HFFc6 (cell line): ENCODE data around the gene TIPRL. TPM values are rescaled to one million over a fixed set of nuclear protein-coding genes. Genes with fewer than 3 reads are reported as not detected.
A peak's percentile ranks its signal among the peaks of the same experiment; 100 is the strongest.

Experiments used
- DNase-seq: peaks from one replicate; pipeline ENCODE4 v3.0.0-alpha.2; 2018
- H3K27ac Mint-ChIP-seq: 2 replicates; pipeline ENCODE4 v1.8.0; 2020; ENCODE audit warnings: mild to moderate bottlenecking, mixed read lengths
- H3K27me3 Mint-ChIP-seq: 2 replicates; pipeline ENCODE4 v1.8.0; 2021; ENCODE audit warnings: mild to moderate bottlenecking, moderate library complexity, mixed read lengths; ENCODE audit not compliant: insufficient read depth
- H3K36me3 Mint-ChIP-seq: 2 replicates; pipeline ENCODE4 v1.8.0; 2021; ENCODE audit warnings: low read depth, mixed read lengths
- H3K4me1 Mint-ChIP-seq: 2 replicates; pipeline ENCODE4 v1.8.0; 2020; ENCODE audit warnings: low read depth, mixed read lengths
- H3K4me3 Mint-ChIP-seq: 2 replicates; pipeline ENCODE4 v1.8.0; 2020; ENCODE audit warnings: mild to moderate bottlenecking, moderate library complexity, mixed read lengths
- H3K9me3 Mint-ChIP-seq: 2 replicates; pipeline ENCODE4 v1.8.0; 2020; ENCODE audit warnings: mild to moderate bottlenecking, mixed read lengths
- CTCF ChIP-seq: fragments of 200-600 bp; sonication (generic); IDR thresholded peaks from 2 replicates; pipeline ENCODE4 v1.5.0; 2021; ENCODE audit warnings: antibody characterized with exemption, mild to moderate bottlenecking
- long read RNA-seq: library from polyadenylated mRNA; unstranded; transcript quantifications from one replicate; pipeline ENCODE4 v2.0.0, GENCODE V29; 2019
- total RNA-seq, 6 experiments: library from RNA; stranded (reverse); fragmentation: NEBNext Ultra II Directional; extraction: Animal tissue kit (Norgen Biotek cat#: 25700); gene quantifications; 2 replicates in 1 of 6; 3 replicates in 5 of 6; pipeline ENCODE4 v1.2.3, GENCODE V29; 2021

TIPRL gene
- total RNA-seq, result 10 to 100 TPM; 38.8 to 46.2 (median 44.2) TPM
- long read RNA-seq, transcript TIPRL-202 (7 exons, 3,032 nt), result major isoform, 40 of 44 reads
- long read RNA-seq, partial matches to known transcripts, result 1 of 44 reads
- long read RNA-seq, other reads (novel, unspliced or antisense), result 3 of 44 reads

DNA sequence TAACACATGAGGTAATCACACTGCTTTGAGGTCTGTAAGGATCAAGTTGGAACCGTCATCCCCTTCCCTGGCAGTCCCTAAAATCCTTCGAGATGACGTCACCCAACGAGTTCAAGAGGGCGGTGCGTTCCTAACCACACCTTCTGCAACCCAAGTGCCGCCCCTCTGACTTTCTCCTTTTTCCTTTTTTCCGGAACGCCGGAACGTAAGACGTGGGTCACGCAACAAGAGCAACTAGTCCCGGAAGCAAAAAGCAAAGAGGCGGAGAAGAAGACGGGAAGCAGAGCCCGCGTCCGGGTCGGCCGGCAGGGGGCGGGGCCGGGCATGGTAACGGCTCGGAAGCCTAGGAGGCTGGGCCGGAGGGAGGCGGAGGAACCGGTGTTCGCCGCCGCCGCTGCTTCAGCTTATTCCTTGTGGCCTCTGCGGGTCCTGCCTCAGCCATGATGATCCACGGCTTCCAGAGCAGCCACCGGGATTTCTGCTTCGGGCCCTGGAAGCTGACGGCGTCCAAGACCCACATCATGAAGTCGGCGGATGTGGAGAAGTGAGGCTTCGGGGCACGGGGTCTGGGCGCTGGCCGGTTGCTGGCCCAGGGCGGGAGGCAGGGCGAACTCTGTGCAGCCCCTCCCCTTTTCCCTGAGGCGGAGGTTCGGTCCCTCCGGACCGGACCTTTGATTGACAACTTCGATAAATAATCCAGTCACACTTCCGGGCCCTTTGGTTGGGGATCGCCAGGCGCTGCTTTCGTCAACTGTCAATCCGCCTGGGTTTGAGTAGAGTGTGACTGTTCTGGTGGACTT is at the start of gene TIPRL:
TSS of gene TIPRL (plus strand) at position 325 of the 800 bp plus-strand sequence. CDS start at position 441, 116 bp downstream.
- H3K4me1 Mint-ChIP-seq, result no peaks in the 10 kb centered on the region
- no peaks in the 10 kb centered on the region for H3K27me3 Mint-ChIP-seq
- no peak within 1 kb of the TSS for H3K4me3 Mint-ChIP-seq
- DNase-seq, result peak; percentile 99
- H3K27ac Mint-ChIP-seq, result no peak within 1 kb of the TSS
- TF ChIP-seq CTCF, result peak; percentile 91
- H3K9me3 Mint-ChIP-seq, result no peaks in the 10 kb centered on the region
- H3K36me3 Mint-ChIP-seq, result no peaks in the 10 kb centered on the region

- Mint-ChIP-seq H3K4me3 (no peak overlapping the region), H3K27me3 (no peaks in the 10 kb centered on the region), H3K27ac (no peak overlapping the region), H3K4me1 (peaks cover 12% of the 10 kb centered on the region), H3K9me3 (no peaks in the 10 kb centered on the region), H3K36me3 (peaks cover 7% of the 10 kb centered on the region)
- no peak for DNase-seq
- TF ChIP-seq CTCF, result no peak
Measured at GRCh38 chr1:168129933-168130332, 48.8 kb upstream of the TIPRL start.

GRCh38 chr1:168134132-168134531 is 44.6 kb upstream of the TIPRL start:
- H3K4me3 Mint-ChIP-seq, result no peak overlapping the region
- TF ChIP-seq CTCF, result no peak

DNA sequence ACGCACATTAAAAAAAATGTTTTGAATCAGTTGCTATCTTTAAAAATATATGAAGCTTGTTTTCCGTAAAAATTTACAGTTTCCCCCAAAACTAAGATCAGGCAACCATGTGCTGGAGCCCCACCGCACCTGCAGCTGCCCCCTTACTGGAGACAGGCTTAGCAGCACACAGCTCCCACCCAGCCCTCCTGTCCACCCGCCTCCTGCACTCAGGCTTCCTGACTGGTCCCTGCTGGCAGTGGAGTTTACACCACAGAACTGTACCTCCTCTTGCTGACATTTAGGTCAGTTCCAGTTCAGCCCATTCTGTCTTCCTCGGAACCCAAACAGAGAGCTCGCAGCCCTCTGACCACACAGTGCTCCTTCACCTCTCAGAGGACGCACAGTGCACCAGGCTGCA is 44.1 kb upstream of the TIPRL start:
- H3K27ac Mint-ChIP-seq, result no peak overlapping the region
- peaks cover 4% of the 10 kb centered on the region; the same call in 1 of the 2 replicates for H3K36me3 Mint-ChIP-seq
- H3K27me3 Mint-ChIP-seq, result no peaks in the 10 kb centered on the region
- no peak for DNase-seq
- H3K4me1 Mint-ChIP-seq, result peaks cover 36% of the 10 kb centered on the region
- H3K4me3 Mint-ChIP-seq, result peak overlapping the region; percentile 90; the same call in 1 of the 2 replicates
- no peaks in the 10 kb centered on the region for H3K9me3 Mint-ChIP-seq
- no peak for TF ChIP-seq CTCF

More at GRCh38 chr1:168134132-168134531, 44.6 kb upstream of the TIPRL start:
- Mint-ChIP-seq H3K27ac (no peak overlapping the region), H3K4me1 (peaks cover 36% of the 10 kb centered on the region), H3K36me3 (peaks cover 4% of the 10 kb centered on the region; the same call in 1 of the 2 replicates), H3K9me3 (no peaks in the 10 kb centered on the region), H3K27me3 (no peaks in the 10 kb centered on the region)
- no peak for DNase-seq

GRCh38 chr1:168135116-168135920 is 43.4 kb upstream of the TIPRL start:
- no peaks in the 10 kb centered on the region for H3K9me3 Mint-ChIP-seq
- H3K4me1 Mint-ChIP-seq, result peaks cover 36% of the 10 kb centered on the region
- H3K36me3 Mint-ChIP-seq, result peaks cover 4% of the 10 kb centered on the region; the same call in 1 of the 2 replicates
- H3K27me3 Mint-ChIP-seq, result no peaks in the 10 kb centered on the region
- H3K27ac Mint-ChIP-seq, result peak overlapping the region; percentile 42
- H3K4me3 Mint-ChIP-seq, result peak overlapping the region; percentile 90
- no peak for TF ChIP-seq CTCF
- no peak for DNase-seq
